ENCODE measurements around the gene ATAD1.
A peak's percentile ranks its signal among the peaks of the same experiment; 100 is the strongest.

ATAD1 gene

GRCh38 chr10:87734987-87735827 is 82.8 kb downstream of the ATAD1 start:
- Histone ChIP-seq H3K27me3 (ENCODE audit: control insufficient read depth, low read length) (peaks cover 5% of the 10 kb centered on the region; the same call in 1 of the 2 replicates), H3K4me2 (ENCODE audit: low read length) (no peak overlapping the region), H3K9me3 (ENCODE audit: control insufficient read depth, insufficient read depth, low read length) (no peaks in the 10 kb centered on the region), H3K79me2 (ENCODE audit: control insufficient read depth, low read length) (no peaks in the 10 kb centered on the region), H3K9me2 (replicated peaks; ENCODE audit: control insufficient read depth, low read length) (no peaks in the 10 kb centered on the region), H3K27ac (ENCODE audit: low read depth, low read length) (no peak overlapping the region), H3F3A (ENCODE audit: control insufficient read depth, insufficient read depth) (no peaks in the 10 kb centered on the region), H3K4me3 (ENCODE audit: low read length) (no peak overlapping the region), H3K4me1 (ENCODE audit: control insufficient read depth, low read length) (no peaks in the 10 kb centered on the region), H3K36me3 (ENCODE audit: control insufficient read depth, low read length) (no peaks in the 10 kb centered on the region), H4K20me1 (ENCODE audit: control insufficient read depth, insufficient read depth, low read depth, low read length) (no peaks in the 10 kb centered on the region)
- TF ChIP-seq EZH2phosphoT487 (IDR thresholded peaks at IDR 0.05; ENCODE audit: borderline replicate concordance, low read length) = no peak
- TF ChIP-seq, protein P1, sequence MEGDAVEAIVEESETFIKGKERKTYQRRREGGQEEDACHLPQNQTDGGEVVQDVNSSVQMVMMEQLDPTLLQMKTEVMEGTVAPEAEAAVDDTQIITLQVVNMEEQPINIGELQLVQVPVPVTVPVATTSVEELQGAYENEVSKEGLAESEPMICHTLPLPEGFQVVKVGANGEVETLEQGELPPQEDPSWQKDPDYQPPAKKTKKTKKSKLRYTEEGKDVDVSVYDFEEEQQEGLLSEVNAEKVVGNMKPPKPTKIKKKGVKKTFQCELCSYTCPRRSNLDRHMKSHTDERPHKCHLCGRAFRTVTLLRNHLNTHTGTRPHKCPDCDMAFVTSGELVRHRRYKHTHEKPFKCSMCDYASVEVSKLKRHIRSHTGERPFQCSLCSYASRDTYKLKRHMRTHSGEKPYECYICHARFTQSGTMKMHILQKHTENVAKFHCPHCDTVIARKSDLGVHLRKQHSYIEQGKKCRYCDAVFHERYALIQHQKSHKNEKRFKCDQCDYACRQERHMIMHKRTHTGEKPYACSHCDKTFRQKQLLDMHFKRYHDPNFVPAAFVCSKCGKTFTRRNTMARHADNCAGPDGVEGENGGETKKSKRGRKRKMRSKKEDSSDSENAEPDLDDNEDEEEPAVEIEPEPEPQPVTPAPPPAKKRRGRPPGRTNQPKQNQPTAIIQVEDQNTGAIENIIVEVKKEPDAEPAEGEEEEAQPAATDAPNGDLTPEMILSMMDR (IDR thresholded peaks at IDR 0.05; ENCODE audit: low read depth, low read length, poor library complexity, severe bottlenecking) = peak; percentile 83

GRCh38 chr10:87733081-87733480 is 84.9 kb downstream of the ATAD1 start:
- TF ChIP-seq, protein P1 (IDR thresholded peaks at IDR 0.05; ENCODE audit: low read depth, low read length, poor library complexity, severe bottlenecking) = no peak
- TF ChIP-seq EZH2phosphoT487 (IDR thresholded peaks at IDR 0.05; ENCODE audit: borderline replicate concordance, low read length) = no peak
- Histone ChIP-seq H3K79me2 (ENCODE audit: control insufficient read depth, low read length) (no peaks in the 10 kb centered on the region), H3K27ac (ENCODE audit: low read depth, low read length) (no peak overlapping the region)

DNA sequence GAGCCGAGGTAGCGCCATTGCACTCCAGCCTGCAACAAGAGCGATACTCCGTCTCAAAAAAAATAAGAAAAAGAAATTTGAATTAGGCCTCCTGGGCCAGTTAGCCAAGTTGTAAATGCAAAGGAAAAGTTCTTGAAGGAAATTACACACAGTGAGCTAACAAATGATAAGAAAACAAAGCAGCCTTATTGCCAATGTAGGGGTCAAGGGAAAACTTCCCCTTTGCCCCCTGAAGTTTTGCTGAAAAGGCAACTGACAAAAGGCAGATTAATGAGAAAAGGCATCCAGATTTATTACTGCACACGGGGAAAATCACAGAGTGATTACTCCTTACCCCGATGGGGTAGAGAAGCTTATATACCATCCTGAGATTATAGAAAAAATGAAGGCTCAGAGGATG is 88.1 kb downstream of the ATAD1 start:
- no peak for TF ChIP-seq EZH2phosphoT487 (IDR thresholded peaks at IDR 0.05; ENCODE audit: borderline replicate concordance, low read length)
- TF ChIP-seq, protein P1 (IDR thresholded peaks at IDR 0.05; ENCODE audit: low read depth, low read length, poor library complexity, severe bottlenecking) = no peak
- Histone ChIP-seq H3K9me3 (ENCODE audit: control insufficient read depth, insufficient read depth, low read length) (no peaks in the 10 kb centered on the region), H3K4me2 (ENCODE audit: low read length) (no peak overlapping the region), H3K4me1 (ENCODE audit: control insufficient read depth, low read length) (no peaks in the 10 kb centered on the region), H3K4me3 (ENCODE audit: low read length) (no peak overlapping the region), H4K20me1 (ENCODE audit: control insufficient read depth, insufficient read depth, low read depth, low read length) (no peaks in the 10 kb centered on the region), H3K27ac (ENCODE audit: low read depth, low read length) (no peak overlapping the region), H3K9me2 (replicated peaks; ENCODE audit: control insufficient read depth, low read length) (no peaks in the 10 kb centered on the region), H3K27me3 (ENCODE audit: control insufficient read depth, low read length) (peaks cover 12% of the 10 kb centered on the region), H3K79me2 (ENCODE audit: control insufficient read depth, low read length) (no peaks in the 10 kb centered on the region), H3F3A (ENCODE audit: control insufficient read depth, insufficient read depth) (no peaks in the 10 kb centered on the region), H3K36me3 (ENCODE audit: control insufficient read depth, low read length) (no peaks in the 10 kb centered on the region)

More at GRCh38 chr10:87733081-87733480, 84.9 kb downstream of the ATAD1 start:
- peaks cover 5% of the 10 kb centered on the region; the same call in 1 of the 2 replicates for H3K27me3 ChIP-seq (ENCODE audit: control insufficient read depth, low read length)
- H3K9me3 ChIP-seq (ENCODE audit: control insufficient read depth, insufficient read depth, low read length) = no peaks in the 10 kb centered on the region
- H3K4me2 ChIP-seq (ENCODE audit: low read length) = no peak overlapping the region
- H3K9me2 ChIP-seq (replicated peaks; ENCODE audit: control insufficient read depth, low read length) = no peaks in the 10 kb centered on the region
- no peak overlapping the region for H3K4me3 ChIP-seq (ENCODE audit: low read length)
- no peaks in the 10 kb centered on the region for H4K20me1 ChIP-seq (ENCODE audit: control insufficient read depth, insufficient read depth, low read depth, low read length)
- H3F3A ChIP-seq (ENCODE audit: control insufficient read depth, insufficient read depth) = no peaks in the 10 kb centered on the region
- H3K36me3 ChIP-seq (ENCODE audit: control insufficient read depth, low read length) = no peaks in the 10 kb centered on the region
- H3K4me1 ChIP-seq (ENCODE audit: control insufficient read depth, low read length) = no peaks in the 10 kb centered on the region
